Activated CD8-positive, alpha-beta memory T cell treated with anti-CD3 and anti-CD28 coated beads for 24 hours (primary cell): ENCODE results near the gene SRGAP1.
"Not testable (repeated sequence)": the region's sequence is repeated elsewhere in the genome, so short reads cannot be mapped to it uniquely, and the experiment has no call there.

ENCODE experiments used
- DNase-seq: peaks from one replicate; pipeline ENCODE4 v3.0.0-alpha.2; 2020

Gene SRGAP1

DNA sequence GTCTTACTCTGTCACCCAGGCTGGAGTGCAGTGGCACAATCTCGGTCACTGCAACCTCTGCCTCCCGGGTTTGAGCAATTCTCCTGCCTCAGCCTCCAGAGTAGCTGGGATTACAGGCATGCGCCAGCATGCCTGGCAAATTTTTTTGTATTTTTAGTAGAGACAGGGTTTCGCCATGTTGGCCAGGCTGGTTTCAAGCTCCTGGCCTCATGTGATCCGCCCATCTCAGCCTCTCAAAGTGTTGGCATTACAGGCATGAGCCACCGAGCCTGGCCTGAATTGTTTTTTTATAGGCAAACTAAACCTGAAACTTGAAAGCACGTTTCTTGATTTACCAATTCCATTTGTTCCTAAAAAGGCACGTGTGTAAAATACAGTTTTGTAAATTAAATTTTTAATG lies 173.6 kb downstream of the SRGAP1 start:
- DNase-seq = not testable (repeated sequence)

GRCh38 chr12:64018524-64018923 lies 174.0 kb downstream of the SRGAP1 start:
- no peak for DNase-seq

DNA sequence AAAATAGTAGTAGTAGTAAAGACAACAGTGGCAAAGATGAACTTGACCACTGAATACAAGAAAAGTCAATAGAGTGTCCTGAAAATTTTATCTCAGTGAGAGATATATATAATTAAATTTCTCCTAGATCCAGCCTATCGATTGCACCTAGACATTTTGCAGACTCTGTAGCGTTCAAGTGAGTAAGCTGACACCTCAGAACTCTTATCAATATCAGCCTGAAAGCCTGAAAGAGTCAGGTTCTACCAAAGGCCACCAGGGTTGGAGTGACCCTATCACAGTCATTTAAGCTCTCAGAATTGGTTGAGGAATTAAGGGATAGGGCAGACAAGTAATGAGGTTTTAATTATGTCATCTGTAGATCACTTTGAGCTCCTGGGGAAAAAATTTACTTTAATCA lies 174.6 kb downstream of the SRGAP1 start:
- DNase-seq = no peak

GRCh38 chr12:64019654-64020053 lies 175.2 kb downstream of the SRGAP1 start:
- no peak for DNase-seq

GRCh38 chr12:64025174-64025958 lies 180.9 kb downstream of the SRGAP1 start:
- DNase-seq = no peak

DNA sequence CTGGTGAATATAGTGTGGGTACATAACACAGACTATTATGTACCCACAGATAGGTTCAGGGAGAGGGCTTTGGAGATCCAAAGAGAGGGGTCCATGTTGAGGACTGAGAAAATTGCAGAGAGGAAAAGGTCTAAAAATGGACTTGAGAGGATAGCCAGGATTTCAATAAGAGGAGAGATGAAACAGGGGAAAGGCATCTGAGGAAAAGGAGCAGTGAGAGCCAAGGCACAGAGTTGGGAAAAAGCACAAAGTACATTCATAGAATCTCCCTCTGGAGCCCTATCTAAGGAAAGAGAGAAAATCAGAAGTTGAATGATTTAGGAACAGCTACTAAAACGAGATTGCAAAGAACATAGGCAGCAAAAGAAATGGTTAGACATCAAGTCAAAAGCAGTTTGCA lies 182.8 kb downstream of the SRGAP1 start:
- DNase-seq = no peak

- DNase-seq = no peak
These were observed 184.0 kb downstream of the SRGAP1 start for GRCh38 chr12:64028541-64028940.

DNA sequence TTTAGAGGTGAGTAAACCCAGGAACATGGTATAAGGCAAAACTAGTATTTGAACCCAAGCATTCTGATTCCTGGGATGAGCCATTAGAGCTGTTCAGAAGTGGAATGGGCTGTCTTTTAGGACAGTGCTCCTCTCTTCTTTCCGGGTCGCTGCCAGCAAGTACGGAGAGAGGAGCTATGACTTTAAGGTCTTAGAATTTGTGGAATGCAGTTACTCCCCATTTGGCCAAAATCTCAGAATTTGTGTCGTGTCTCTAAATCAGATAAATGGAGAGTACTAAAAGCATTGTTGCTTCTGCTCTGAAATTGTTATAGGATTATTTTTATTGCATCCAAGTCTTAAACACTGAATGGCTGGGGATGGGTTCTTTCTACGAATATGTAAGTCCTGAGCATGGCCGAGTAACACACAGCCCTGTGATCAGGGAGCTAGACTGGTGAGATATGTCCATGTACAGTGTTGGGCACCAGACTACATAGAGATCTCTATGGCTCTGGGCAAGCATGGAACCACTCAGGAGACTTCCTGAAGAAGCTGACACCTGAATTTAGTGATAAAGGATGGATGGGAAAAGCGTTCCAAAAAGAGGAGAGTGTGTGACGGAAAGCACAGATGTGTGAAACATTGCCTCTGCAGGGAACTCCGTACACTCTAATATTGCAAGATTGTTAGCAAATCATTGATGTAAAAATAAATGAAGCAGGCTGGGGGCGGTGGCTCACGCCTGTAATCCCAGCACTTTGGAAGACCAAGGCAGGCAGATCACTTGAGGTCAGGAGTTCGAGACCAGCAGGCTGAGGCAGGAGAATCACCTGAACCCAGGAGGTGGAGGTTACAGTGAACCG lies 184.7 kb downstream of the SRGAP1 start:
- no peak for DNase-seq

GRCh38 chr12:64030155-64030554 lies 185.7 kb downstream of the SRGAP1 start:
- DNase-seq = no peak

- not testable (repeated sequence) for DNase-seq
These were observed 189.6 kb downstream of the SRGAP1 start for GRCh38 chr12:64034056-64034455.

DNA sequence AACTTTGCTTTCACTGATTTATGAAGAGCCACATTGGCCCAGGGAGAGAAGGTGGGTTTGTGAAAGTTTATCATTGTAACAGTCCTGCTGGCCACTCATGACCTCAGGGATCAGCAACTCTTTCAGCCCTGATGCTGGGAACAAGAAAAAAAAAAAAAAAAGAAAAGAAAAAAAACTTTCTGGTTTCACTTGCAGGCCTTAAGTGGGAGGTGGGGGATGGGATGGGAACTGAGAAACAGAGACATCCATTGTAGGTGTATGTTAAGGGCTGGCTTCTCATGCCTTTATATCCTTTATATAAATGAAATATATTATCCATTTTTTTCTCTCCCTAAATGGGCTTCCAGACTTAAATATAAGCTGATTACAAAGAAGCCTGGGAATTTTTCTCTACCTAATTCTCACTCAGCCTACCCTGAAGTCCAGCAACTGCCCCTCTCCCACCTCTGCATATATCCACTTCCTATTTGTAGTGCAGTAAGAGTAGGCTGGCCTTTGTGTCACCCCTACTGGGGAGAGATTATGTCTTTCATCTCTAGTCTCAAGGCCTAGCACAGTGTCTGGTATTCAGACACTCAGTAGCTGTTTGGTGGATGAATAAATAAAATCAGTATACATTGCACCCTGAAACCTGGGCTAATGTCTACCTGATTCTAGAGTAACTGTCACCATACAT lies 190.5 kb downstream of the SRGAP1 start:
- no peak for DNase-seq

DNA sequence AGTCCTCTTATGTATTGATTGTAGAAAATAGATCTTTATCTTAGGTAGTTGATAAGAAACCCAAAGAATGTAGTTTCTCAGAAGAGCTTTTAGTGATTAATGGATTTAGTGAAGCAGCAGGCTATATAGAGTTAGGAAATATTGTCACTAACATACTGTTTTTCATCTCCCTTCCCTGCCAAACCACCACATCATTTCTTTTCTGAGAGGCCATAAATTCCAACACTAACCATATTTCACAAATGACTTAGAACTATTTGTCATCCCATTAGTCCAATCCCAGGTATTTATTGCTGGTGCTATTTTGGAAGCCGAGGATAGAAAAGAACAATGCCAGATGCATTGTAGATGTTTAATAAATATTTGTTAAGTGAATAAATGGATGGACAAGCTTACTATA lies 191.9 kb downstream of the SRGAP1 start:
- no peak for DNase-seq

GRCh38 chr12:64039281-64039871 lies 194.9 kb downstream of the SRGAP1 start:
- DNase-seq = no peak

- DNase-seq = no peak
These were observed 198.4 kb downstream of the SRGAP1 start for GRCh38 chr12:64042911-64043310.

DNA sequence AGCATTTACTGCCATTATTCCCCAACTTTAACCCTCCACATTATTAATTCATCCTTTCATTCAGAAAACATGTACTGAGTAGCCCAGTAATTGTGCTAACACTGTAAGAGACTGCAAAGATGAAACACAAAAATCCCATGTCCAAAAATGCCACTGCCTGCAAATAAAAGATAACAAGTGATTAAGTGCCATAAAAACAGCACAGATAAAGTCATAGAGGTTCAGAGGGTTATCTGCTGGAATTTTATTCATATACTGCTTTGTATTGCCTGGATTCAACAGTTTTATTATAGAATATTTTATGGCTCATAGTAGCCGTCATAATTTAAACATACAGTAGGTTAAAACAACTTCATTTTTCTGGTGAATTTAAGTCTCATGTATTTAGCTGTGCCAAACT lies 199.7 kb downstream of the SRGAP1 start:
- no peak for DNase-seq

- DNase-seq = no peak
These were observed 206.6 kb downstream of the SRGAP1 start for GRCh38 chr12:64051057-64051456.

- DNase-seq = no peak
These were observed 208.6 kb downstream of the SRGAP1 start for GRCh38 chr12:64053117-64053516.

DNA sequence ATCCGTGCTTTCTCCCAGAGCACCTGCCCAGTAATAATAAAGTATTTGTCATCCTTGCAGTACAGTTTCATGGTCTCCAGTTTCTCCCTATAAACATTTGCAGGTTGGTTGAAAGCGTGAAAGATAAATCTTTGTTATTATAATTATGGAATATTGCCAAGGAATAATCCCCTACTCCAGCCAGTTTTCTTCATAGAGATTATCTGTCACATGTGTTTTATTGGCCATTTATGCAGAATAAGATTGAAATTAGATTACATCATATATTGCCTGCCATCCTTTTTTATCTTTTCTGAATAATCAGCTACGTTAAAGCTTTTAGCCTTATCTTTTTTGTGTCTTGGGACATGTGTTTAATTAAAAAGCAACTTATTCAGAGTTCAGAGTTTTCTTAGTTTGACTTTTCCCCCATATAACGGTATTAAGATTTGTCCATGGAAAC lies 209.6 kb downstream of the SRGAP1 start:
- no peak for DNase-seq

DNA sequence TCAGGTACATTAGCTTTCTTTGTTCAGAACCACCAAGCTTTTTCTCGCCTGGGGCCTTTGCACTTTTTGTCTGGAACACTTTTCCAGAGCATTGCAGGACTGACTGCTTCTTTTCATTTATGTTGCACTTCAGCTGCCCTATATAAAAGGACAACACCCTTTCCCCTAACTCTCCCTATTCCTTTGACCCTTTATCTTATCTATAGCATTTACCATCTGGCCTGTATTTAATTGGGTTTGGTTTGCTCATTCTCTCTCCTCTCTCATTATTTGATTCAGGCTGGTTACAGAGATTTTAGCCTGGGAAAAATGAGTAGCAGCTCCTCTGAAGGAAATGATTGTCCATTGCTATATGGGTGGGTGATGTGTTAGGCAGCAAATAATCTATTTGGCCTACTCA lies 212.2 kb downstream of the SRGAP1 start:
- no peak for DNase-seq

DNA sequence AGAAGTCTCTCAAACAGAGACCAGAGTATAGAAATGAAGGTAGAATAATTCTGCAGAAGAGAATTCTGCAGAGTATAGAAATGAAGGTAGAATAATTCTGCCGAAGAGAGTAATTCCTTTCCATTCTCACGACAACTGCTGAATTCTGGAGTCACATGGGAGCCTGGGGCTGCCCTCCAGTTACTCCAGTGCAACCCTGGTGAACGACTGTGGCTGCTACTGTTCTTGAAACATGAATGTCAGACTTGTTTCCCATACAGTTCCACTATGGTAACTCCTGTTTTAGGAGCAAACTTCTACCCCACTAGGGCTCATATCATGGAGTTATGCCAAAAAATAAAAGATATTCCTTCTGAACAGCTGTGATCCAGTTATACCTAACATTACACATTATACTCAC lies 213.2 kb downstream of the SRGAP1 start:
- DNase-seq = no peak

DNA sequence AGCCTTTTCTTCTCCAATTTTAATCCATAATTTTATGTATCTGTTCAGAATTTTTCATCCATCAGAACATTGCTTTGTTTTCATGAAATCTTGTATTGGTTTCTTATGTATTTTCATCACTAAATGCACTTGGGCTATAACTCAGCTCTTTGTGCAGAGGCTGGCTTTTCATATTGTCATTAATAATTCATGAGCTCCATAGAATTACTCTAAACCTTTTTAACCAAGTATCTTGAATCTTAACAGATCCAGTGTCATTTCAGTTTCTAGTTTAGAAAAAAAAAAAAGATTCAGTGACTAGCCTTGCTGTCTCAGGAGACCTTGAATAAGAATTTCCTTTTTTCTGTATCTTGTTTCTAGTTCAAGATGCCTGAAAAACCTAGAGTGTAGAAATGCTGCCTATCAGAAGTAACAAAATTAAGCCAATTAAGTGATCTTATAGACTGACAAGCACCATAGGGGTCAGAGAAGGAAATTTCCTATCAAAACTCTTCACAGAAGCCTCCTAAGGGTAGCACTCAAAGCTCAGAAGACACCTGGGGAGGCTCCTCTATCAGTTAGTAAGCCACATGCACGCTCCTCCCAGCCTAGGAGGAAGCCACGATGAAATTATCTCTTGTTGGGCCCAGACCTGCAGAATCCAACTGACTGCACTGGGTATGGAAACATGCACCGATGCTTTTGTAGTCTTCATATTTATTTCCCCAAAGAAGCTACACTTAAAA lies 214.2 kb downstream of the SRGAP1 start:
- no peak for DNase-seq

DNA sequence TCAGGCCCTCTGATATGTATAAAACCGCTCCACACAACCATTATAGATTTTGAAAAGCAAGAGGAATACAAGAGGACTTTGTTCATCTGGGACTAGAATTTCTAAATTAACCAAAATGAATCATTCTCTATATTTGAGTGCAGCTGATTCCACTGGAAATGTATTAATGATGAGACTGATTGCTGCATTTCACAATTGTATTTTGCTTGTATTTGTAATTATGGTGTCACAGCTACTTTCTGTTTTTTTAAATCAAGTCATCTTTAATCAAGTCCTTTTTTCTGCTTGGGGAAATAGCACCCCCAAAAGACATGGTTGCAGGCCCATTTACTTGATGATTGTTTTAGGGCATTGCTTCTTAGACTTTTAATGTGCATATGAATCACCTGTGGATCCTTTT lies 215.2 kb downstream of the SRGAP1 start:
- no peak for DNase-seq
